ENCODE measurements around the gene KCTD17. TPM values are rescaled to one million over a fixed set of nuclear protein-coding genes. Genes with fewer than 3 reads are reported as not detected.

KCTD17 gene
- polyA plus RNA-seq, 2 of the 4 experiments (the other 2 are of a cell fraction) = 18.7 to 37.1 TPM

DNA sequence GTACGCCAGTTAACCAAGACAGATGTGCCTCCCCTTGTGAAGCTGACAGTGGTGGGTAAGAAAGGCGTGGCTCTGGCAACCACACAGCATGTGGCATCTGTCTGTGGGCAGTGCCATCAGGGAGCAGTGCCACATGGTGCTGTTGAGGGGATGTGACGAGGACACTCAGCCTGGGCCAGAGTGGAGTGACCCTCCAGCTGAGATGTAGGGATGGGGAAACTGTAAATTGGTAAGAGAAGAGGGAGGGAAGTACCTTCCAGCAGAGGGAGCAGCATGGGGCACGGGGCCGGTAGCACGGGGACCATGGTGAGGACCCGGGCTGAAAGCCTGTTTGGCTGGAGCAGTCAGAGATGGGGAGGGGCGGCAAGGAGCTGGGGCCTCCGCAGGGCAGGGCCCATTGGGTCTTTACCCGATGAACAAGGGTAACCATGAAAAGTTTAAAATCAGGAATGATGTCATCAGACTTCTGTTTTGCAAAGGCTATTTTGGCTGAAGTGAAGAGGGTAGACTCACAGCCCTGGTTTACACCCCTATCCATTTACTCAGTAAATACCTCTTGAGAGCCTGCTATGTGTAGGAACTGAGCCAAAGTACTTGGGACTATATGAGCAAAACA is 47.5 kb downstream of the KCTD17 start:
- no peak for FAIRE-seq
- no peaks in the 10 kb centered on the region for H3K4me1 ChIP-seq
- TF ChIP-seq, protein P1, sequence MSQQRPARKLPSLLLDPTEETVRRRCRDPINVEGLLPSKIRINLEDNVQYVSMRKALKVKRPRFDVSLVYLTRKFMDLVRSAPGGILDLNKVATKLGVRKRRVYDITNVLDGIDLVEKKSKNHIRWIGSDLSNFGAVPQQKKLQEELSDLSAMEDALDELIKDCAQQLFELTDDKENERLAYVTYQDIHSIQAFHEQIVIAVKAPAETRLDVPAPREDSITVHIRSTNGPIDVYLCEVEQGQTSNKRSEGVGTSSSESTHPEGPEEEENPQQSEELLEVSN (IDR thresholded peaks at IDR 0.05; ENCODE audit: borderline replicate concordance, low read depth) = no peak
- peak in 1 of 2 experiments; percentile 9; a peak in 1 of 5 replicates for TF ChIP-seq RAD21 (conservative IDR thresholded peaks at IDR 0.05 in 1 of 2, IDR thresholded peaks at IDR 0.05 in 1 of 2)
- H3K27ac ChIP-seq = no peak overlapping the region
- CTCF ChIA-PET = interaction anchor here (0.6 to 1.5 kb wide), 3 partner anchors 9 to 1670 kb away, joined by 3 read pairs; no protein-coding TSS in a partner anchor
- WGBS (ENCODE audit: missing lambda C conversion rate) = 68% methylated on average over 8 of the region's 10 CpGs
- H3K4me2 ChIP-seq = no peak overlapping the region
- H3K9me3 ChIP-seq = no peaks in the 10 kb centered on the region
- ATAC-seq = peak in 1 of 2 experiments; percentile 68; a peak in 3 of 6 replicates
- DNase-seq (ENCODE audit: low read depth in 1 of 2, low spot score in 1 of 2) = no peak
- POLR2A ChIA-PET = no interaction called here
- no peak overlapping the region for H3K4me3 ChIP-seq

DNA sequence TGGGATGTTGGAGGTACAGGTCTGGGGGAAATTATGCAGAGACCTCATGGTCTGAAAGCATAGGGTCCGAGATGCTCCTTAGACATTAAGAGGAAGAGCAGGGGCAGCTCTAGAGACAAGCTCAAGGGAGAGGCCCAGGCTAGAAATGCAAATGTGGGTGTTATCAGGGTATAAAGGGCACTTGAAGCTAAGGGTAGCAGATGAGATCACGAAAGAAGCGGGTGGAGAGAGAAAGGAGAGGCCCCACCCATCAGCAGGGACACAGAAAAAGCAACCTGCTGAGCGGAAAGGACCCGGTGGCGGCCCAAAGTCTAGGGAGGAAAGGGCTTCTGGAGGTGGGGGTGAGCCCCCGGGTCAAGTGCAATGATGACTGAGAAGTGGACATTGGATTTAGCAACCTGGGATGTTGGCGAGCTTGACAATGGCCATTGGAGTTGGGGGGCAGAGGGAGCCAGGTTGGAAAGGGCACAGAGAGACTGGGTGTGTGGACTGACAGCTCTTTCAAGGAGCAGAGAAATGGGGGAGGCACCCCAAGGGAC is 49.1 kb downstream of the KCTD17 start:
- ChIA-PET POLR2A (no interaction called here), CTCF (interaction anchor here (0.5 to 1.5 kb wide), 3 partner anchors 61 to 160 kb away, joined by 3 read pairs; partner anchors contain the start of genes MPST and TST)
- whole genome bisulfite sequencing (ENCODE audit: missing lambda C conversion rate) = 79% methylated on average over 8 of the region's 8 CpGs

DNA sequence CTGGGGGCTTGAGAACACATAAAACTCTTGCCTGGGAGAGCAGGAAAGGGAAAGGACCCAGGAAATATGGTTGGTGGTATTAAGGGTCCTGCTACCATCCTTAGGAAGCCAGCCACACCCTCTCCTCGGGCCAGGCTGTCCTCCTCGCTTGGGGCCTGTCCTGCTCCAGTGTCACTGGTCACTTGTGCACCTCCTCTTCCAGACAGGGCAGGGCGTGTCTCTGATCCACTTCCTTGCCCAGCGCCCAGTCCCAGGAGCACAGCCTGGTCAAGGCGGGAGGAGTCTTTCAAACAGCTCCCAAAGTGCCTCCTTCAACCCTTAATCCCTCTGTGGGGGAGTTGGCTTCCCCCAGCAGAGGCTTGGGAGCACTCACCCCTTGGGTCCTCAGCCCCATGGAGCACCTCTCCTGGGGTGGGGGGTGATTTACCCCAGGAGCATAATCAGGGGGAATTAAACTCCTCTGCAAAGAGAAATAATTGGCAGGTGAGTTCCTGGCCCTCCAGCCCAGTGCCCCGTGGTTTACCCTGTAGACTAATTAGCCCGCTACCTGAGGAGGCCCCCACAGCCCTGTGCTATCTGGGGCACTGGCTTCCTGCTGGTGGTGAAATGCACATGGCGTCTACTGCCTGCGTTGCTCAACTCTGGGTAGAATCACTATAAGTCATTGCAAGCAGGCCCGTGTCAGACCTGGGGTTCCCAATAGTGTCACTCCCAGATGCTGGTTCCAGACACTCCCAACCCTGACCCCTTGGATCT is 49.9 kb downstream of the KCTD17 start:
- Histone ChIP-seq H3K4me3 (no peak overlapping the region), H3K9me3 (no peaks in the 10 kb centered on the region), H3K4me2 (no peak overlapping the region), H3K27ac (no peak overlapping the region), H3K4me1 (no peaks in the 10 kb centered on the region)
- DNase-seq (ENCODE audit: low read depth in 1 of 2, low spot score in 1 of 2) (no peak), ATAC-seq (no peak), FAIRE-seq (no peak)
- TF ChIP-seq, protein P2, sequence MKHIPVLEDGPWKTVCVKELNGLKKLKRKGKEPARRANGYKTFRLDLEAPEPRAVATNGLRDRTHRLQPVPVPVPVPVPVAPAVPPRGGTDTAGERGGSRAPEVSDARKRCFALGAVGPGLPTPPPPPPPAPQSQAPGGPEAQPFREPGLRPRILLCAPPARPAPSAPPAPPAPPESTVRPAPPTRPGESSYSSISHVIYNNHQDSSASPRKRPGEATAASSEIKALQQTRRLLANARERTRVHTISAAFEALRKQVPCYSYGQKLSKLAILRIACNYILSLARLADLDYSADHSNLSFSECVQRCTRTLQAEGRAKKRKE (CRISPR knock-in tag; IDR thresholded peaks at IDR 0.05; ENCODE audit: low read depth) = no peak
- ChIA-PET CTCF (interaction anchor here (1.3 kb wide), 1 partner anchor 82 kb away, joined by 3 read pairs; the partner anchor contains the start of genes MPST and TST), POLR2A (no interaction called here)
- 78% methylated on average over 9 of the region's 10 CpGs for WGBS (ENCODE audit: missing lambda C conversion rate)

More for the DNA sequence above, 49.1 kb downstream of the KCTD17 start:
- Histone ChIP-seq H3K4me2 (no peak overlapping the region), H3K27ac (no peak overlapping the region), H3K4me1 (no peaks in the 10 kb centered on the region), H3K4me3 (no peak overlapping the region), H3K9me3 (no peaks in the 10 kb centered on the region)
- DNase-seq (ENCODE audit: low read depth in 1 of 2, low spot score in 1 of 2) (no peak), FAIRE-seq (no peak), ATAC-seq (no peak)
- TF ChIP-seq, protein P3, sequence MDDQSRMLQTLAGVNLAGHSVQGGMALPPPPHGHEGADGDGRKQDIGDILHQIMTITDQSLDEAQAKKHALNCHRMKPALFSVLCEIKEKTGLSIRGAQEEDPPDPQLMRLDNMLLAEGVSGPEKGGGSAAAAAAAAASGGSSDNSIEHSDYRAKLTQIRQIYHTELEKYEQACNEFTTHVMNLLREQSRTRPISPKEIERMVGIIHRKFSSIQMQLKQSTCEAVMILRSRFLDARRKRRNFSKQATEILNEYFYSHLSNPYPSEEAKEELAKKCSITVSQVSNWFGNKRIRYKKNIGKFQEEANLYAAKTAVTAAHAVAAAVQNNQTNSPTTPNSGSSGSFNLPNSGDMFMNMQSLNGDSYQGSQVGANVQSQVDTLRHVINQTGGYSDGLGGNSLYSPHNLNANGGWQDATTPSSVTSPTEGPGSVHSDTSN (IDR thresholded peaks at IDR 0.05) = no peak
- no peak for TF ChIP-seq SREBF2 (IDR thresholded peaks at IDR 0.05)
- no peak for TF ChIP-seq NR3C1 (IDR thresholded peaks at IDR 0.05)
- TF ChIP-seq FOSL2 (IDR thresholded peaks at IDR 0.05) = no peak
- no peak for TF ChIP-seq FOSL2 (CRISPR knock-in tag; IDR thresholded peaks at IDR 0.05)
- TF ChIP-seq POLR2A (IDR thresholded peaks at IDR 0.05; ENCODE audit: low read length) = no peak
- TF ChIP-seq CHD2 (IDR thresholded peaks at IDR 0.05; ENCODE audit: low read length, partially characterized antibody) = no peak

DNA sequence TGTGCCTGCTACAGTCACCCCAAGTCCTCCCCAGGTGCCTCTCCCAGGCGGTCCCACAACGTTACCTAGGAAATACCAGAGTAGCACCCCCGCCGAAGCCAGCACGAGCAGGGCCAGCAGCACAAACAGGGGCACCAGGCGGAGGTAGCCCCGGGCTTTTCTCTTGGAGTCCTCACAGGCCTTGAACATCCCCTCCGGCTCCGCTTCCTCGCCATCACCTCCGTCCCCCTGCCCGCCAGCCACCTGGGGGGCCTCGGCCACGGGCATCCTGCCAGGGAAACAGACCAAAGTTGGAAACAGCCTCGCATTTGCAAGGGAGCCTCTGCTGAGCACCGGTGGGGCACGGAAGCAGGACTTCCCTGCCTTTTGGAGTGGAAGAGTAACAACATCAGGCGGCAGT is 51.6 kb downstream of the KCTD17 start:
- ATAC-seq = no peak
- H3K4me1 ChIP-seq = no peaks in the 10 kb centered on the region
- no peak for FAIRE-seq
- H3K9me3 ChIP-seq = no peaks in the 10 kb centered on the region
- no peak overlapping the region for H3K27ac ChIP-seq
- H3K4me3 ChIP-seq = no peak overlapping the region
- POLR2A ChIA-PET = no interaction called here
- TF ChIP-seq FOSB (CRISPR knock-in tag; IDR thresholded peaks at IDR 0.05) (no peak), EP300 (IDR thresholded peaks at IDR 0.05) (no peak)
- DNase-seq (ENCODE audit: low read depth in 1 of 2, low spot score in 1 of 2) = no peak
- 85% methylated on average over 7 of the region's 18 CpGs for WGBS (ENCODE audit: missing lambda C conversion rate)
- CTCF ChIA-PET = interaction anchor here (0.6 kb wide), 1 partner anchor 1440 kb away, joined by 3 read pairs; no protein-coding TSS in a partner anchor
- H3K4me2 ChIP-seq = no peak overlapping the region

Data from A549 (cell line).